ENCODE results near the gene AHCY. TPM values are rescaled to one million over a fixed set of nuclear protein-coding genes. Genes with fewer than 3 reads are reported as not detected.
"Not testable (repeated sequence)": the region's sequence is repeated elsewhere in the genome, so short reads cannot be mapped to it uniquely, and the experiment has no call there.

AHCY gene
- polyA plus RNA-seq, 3 donors = 70.6 to 104 (median 75.0) TPM

DNA sequence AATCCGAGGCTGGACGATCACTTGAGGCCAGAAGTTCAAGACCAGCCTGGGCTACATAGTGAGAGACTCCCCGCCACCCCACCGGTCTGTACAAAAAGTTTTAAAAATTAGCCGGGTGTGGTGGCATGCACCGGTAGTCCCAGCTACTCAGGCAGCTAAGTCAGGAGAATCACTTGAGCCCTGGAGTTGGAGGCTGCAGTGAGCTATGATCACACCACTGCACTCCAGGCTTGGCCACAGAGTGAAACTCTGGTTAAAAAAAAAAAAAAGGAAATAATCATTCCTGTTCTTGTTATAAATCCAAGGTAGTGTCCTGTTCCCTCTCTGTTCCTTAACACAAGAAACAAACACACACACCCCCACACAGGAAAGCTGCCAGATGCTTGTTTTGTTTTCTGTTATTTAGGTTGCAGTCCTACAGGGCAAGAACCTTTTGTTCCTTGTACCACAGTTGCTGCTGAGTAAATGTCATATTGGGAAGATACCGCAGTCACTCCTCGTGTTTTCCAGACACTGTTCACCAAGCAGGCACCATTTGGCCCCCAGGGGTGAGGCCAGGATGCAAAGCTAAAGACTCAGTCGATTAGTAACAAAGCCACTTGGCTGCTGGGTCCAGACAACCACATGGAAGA lies 33.0 kb downstream of the AHCY start:
- 80 to 87% (median 83%) methylated on average over 9 of the region's 9 CpGs for whole genome bisulfite sequencing, 3 donors

DNA sequence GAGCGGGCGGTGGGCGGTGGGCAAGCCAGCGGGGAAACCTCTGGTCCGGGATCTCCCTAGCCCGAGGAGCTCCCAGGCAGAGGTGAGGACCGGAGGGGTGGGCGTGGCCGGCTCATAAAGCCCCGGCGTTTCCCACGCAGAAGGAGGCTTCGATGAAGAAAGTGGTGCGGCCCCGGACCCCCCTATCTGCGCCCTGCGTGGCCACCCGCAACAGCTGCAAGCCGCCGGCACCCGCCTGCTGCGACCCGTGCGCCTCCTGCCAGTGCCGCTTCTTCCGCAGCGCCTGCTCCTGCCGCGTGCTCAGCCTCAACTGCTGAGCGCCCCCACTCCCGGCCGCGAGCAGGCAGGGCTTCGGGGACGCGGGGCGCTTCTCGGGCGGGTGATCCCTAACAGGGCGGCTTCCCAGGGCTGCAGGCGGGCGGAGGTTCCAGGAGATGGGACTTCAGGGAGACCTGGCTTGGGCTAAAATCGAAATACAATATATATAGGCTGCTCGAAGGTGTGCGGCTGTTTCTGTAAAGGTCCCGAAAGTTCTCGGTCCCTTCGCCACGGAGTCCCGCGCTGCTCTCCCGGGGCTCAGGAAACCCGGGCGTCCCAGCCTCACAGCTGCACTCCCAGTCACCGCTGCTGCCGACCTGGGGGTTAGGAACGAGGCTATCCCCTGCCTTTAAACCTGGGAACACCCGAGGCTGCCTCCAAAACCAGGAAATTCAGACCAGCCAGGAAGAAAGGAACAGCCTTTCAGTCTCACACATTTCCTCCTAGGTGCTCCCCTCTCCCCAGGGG lies 34.1 kb downstream of the AHCY start:
- H3K27ac ChIP-seq (ENCODE audit: low read depth, low read length) = no peak overlapping the region
- WGBS, 3 donors = 9 to 20% (median 9%) methylated on average over 52 to 58 of the region's 58 CpGs

More for the DNA sequence above, 33.0 kb downstream of the AHCY start:
- no peak overlapping the region for H3K27ac ChIP-seq (ENCODE audit: low read depth, low read length)

DNA sequence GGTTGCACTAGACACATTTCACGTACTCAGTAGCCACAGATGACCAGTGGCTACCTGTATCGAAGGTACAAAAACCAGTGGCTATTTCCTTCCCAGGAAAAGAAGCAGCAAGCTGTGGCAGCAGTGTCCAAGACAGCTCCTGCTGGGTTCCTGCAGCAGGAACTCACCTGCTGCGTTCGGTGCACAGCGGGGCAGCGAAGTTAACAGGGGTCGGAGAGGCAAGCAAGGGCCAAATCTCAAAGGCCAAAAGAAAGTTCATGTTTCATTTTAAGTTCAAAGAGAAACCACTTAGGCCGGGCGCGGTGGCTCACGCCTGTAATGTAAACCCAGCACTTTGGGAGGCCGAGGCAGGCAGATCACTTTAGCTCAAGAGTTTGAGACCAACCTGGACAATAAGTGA lies 35.0 kb downstream of the AHCY start:
- WGBS, 3 donors = 95 to 98% (median 98%) methylated on average over 12 of the region's 12 CpGs

DNA sequence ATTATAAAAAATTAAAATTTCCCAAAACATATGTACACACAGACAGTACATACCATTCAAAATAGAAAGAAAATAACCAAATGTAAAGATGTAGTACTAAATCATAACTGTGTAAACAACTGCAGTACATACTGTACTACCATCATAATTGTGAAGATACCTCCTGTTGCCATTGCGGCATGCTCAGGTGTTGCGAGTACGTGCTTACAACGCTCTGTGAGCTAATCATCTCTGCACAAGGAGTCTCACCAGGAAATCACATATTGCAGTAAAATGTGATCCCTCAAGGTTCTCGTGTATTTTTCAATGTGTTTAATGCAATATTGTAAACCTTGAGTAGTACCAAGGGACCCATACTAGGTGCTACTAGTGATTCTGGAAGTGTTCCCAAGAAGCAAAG lies 39.0 kb downstream of the AHCY start:
- WGBS, 3 donors = 76 to 95% (median 77%) methylated on average over 5 of the region's 5 CpGs

More for the DNA sequence above, 35.0 kb downstream of the AHCY start:
- no peak overlapping the region for H3K27ac ChIP-seq (ENCODE audit: low read depth, low read length)

DNA sequence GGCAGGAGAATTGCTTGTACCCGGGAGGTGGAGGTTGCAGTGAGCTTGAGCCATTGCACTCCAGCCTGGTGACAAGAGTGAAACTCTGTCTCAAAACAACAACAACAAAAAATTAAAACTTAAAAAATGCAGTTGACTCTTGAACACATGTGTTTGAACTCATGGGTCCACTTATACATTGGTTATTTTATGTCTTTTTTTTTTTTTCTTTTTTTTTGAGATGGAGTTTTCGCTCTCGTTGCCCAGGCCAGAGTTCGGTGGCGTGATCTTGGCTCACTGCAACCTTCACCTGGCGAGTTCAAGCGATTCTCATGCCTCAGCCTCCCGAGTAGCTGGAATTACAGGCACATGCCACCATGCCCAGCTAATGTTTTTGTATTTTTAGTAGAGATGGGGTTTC lies 39.7 kb downstream of the AHCY start:
- WGBS, 3 donors = 95 to 97% (median 95%) methylated on average over 8 of the region's 8 CpGs
- not testable (repeated sequence) for H3K27ac ChIP-seq (ENCODE audit: low read depth, low read length)

More for the DNA sequence above, 39.0 kb downstream of the AHCY start:
- H3K27ac ChIP-seq (ENCODE audit: low read depth, low read length) = no peak overlapping the region

DNA sequence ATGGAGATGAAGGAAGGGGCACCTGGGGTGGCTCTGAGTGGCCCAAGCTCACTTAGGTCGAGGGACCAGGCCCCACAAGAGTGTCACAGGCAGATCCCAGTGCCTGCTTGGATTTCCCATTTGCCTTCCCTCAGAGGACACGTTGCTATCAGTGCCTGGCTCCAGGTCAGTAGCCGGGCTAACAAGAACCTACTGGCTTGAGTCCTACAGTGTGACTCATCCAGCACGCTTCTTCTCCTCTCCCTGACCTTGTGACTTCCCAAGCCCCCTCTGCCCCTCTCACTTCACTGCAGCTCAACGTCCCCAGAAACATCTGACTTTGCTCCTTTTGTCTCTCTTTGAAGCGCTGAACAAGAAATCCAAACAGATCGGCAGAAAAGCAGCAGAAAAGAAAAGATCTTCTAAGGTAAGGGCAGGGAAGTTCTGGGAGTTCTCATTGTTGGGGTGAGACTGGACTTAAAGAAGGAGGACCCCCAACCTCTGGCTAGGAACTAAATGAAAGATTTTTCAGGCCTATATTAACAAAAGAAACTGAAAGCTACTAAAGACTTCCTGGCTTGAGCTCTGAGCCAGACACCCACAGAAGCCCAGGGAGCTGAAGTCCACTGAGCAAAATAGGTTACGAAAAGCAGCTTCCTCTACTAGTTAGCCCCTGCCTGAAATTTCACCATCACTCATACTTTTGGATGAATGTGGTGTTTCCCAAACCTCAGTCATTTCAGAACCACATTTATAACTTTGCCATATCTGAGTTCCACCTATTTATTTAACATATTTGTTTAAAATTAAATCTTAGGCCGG lies 40.5 kb downstream of the AHCY start:
- no peak overlapping the region for H3K27ac ChIP-seq (ENCODE audit: low read depth, low read length)
- 55 to 78% (median 58%) methylated on average over 8 to 9 of the region's 9 CpGs for WGBS, 3 donors

DNA sequence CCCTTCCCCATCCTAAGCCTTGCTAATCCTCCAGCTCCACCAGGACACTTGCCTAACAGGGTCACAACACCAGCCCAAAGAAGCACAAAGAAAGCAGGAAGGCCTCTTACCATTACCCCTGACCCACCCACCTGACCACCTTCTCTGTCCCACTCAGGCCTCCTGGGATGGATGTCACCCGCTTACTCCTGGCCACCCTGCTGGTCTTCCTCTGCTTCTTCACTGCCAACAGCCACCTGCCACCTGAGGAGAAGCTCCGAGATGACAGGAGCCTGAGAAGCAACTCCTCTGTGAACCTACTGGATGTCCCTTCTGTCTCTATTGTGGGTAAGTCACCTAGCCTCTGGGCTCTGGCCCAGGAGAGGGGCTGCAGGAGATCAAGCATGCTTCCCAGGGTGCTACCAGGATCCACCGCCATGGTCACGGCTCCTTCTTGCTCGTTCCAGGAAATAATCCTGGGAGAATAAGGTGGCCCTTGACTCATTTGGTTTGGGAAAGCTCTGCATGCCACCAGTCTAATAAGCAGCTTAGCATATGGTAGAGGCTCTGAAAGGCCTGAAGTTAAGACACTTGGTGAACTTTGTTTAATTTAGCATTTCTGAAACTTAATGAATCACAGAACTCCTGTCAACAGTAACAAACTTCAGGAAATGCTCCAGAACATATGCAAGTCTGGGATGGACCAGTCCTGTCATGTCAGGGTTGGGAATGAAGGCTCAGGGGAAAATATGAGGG lies 42.8 kb downstream of the AHCY start:
- H3K27ac ChIP-seq (ENCODE audit: low read depth, low read length) = no peak overlapping the region
- 91 to 96% (median 94%) methylated on average over 5 of the region's 5 CpGs for WGBS, 3 donors

DNA sequence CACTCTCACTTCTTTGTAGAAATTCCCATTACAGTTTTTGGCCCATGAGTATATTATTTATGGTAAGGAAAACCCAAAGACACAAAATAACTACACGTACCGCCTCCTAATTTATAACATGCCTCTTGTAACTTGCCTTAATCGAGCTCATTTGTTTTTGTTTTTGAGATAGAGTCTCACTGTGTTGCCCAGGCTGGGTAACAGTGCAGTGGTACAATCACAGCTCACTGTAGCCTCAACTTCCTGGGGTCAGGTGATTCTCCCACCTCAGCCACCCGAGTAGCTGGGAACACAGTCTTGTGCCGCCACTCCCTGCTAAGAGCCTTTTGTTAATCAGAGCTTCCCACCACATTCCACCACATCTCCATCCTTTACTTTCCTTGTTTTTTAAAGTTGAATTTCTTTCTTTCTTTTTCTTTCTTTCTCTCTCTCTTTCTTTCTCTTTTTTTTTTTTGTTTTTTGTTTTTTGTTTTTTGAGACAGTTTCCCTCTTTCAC lies 46.5 kb downstream of the AHCY start:
- 79 to 90% (median 88%) methylated on average over 5 of the region's 5 CpGs for WGBS, 3 donors

DNA sequence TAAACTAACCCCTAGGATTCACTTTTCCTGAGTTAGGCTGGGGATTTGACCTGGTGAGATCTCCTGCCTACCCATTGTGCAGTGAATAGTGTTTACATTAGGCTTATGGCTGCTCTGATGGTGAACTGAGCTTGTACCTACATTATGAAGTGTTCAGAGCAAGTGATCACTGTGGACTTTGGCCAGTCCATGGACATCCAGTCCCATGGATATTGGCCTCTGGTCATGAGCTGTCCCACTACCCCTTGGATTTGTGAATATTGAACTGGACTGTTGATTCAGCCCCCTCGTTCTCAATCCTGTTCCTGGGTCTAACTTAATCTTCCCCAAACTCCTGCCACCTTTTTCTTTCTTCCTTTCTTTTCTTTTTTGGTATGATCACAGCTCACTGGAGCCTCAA lies 48.2 kb downstream of the AHCY start:
- no peak overlapping the region for H3K27ac ChIP-seq (ENCODE audit: low read depth, low read length)
- WGBS, 3 donors = 70 to 79% (median 73%) methylated on average over 1 of the region's 1 CpG

More for the DNA sequence above, 46.5 kb downstream of the AHCY start:
- H3K27ac ChIP-seq (ENCODE audit: low read depth, low read length) = no peak overlapping the region

DNA sequence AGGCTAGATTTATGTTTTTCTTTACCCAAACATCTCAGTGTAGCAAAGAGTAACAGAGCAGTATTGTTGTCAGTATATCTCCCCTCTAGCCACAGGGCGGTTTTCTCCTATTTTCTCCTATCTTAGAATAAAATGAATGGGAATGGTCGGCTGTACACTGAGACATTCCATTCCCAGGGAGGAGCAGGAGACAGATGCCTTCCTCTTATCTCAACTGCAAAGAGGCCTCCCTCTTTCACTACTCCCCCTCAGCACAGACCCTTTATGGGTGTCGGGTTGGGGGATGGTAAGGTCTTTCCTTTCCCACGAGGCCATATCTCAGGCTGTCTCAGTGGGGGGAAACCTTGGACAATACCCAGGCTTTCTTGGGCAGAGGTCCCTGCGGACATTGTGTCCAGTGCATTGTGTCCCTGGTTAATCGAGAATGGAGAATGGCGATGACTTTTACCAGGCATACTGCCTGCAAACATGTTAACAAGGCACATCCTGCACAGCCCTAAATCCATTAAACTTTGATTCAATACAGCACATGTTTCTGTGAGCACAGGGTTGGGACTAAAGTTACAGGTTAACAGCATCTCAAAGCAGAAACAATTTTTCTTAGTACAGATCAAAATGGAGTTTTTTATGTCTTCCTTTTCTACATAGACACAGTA lies 50.6 kb downstream of the AHCY start:
- WGBS, 3 donors = 56 to 66% (median 61%) methylated on average over 7 of the region's 7 CpGs
- H3K27ac ChIP-seq (ENCODE audit: low read depth, low read length) = not testable (repeated sequence)

DNA sequence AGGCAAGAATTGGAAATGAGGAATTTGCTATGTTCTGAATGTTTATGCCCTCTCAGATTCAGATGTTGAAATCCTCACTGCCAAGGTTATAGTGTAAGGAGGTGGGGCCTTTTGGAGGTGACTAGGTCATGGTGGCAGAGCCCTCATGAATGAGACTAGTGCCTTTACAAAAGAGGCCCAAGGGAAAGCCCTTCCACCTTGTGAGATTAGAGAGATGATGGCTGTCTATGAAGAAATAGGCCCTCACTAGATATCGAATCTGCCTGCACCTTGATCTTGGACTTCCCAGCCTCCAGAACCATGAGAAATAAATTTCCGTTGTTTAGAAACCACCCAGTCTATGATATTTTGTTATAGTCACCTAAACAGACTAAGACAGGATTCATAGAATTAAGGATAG lies 51.5 kb downstream of the AHCY start:
- H3K27ac ChIP-seq (ENCODE audit: low read depth, low read length) = no peak overlapping the region
- WGBS, 3 donors = 90 to 100% (median 91%) methylated on average over 2 of the region's 2 CpGs

DNA sequence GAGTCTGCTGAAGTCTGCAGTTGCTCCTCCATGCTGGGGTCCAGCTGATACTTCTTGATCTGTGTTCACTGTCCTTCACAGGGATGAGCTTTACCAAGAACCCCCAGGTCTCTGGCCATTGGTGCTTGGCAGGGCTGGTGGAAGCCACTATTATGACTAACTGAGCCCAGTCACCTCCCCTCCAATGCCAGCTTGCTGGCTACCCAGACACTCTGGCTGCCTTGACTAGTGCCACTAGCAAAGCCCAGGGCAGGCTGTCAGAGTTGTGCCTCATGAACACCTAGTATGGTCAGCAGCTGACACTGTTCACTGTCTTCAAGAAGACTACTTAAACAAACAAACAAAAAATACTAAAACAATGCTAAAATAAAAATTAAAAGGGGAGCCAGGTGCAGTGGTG lies 53.1 kb downstream of the AHCY start:
- no peak overlapping the region for H3K27ac ChIP-seq (ENCODE audit: low read depth, low read length)

DNA sequence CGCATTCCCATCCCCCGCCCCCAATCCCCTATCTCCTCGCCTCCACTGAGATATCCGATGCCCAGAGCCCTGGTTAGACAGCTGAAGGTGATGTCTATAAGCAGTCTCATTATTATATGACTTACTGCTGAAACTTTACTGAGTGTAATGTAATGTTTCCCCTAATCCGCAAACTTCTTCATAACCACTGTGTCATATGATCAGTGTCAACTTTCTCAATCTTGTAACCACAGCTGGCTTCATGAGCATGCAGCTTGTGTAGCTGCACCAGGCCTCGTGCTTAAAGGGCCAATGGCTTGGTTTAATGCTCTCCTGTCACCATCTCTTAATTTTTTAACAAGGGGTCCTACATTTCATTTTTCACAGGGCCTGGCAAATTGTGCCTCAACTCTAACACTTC lies 53.9 kb downstream of the AHCY start:
- WGBS, 3 donors = 60 to 81% (median 80%) methylated on average over 6 of the region's 6 CpGs
- H3K27ac ChIP-seq (ENCODE audit: low read depth, low read length) = no peak overlapping the region

DNA sequence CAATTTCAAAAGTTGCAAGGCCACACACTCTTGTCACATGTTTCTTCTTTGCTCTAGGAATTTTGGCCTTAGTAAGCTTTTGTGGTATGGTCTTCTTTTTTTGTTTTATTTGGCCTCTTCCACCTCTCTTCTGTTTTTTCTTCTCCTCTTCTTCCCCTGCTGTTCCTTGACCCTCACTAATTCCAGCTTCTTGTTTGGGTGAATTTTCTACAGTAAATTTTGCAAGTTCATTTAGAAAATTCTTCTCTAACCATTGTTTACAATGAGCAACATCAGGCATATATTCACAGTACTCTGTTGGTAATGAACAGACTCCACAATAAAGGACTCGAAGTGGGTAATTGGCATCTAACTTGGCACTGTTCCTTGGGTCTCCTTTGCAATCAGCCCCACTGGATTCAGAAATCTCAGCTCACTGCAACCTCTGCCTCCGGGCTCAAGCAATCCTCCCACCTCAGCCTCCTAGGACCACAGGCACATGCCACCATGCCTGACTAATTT lies 57.0 kb downstream of the AHCY start:
- WGBS, 3 donors = 89 to 93% (median 92%) methylated on average over 2 of the region's 2 CpGs
- no peak overlapping the region for H3K27ac ChIP-seq (ENCODE audit: low read depth, low read length)

DNA sequence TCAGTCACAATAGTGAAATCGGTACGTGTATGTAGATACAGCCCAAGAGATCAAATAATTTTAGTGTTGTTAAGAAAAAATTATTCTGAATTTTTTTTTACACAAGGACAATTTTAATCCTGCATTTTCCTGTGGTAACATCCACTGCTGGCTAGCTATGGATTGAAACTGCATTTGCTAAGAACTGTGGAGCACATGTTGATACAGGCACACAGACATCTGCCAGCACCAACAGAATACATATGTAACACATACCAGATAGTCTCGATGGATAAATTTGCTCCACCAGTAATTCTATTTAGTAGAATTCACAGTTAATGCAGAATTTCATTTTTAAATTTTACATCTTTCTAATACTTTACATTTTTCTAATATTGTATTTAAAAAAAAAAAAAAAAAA lies 59.8 kb downstream of the AHCY start:
- H3K27ac ChIP-seq (ENCODE audit: low read depth, low read length) = no peak overlapping the region
- 61 to 89% (median 87%) methylated on average over 3 of the region's 3 CpGs for WGBS, 3 donors

DNA sequence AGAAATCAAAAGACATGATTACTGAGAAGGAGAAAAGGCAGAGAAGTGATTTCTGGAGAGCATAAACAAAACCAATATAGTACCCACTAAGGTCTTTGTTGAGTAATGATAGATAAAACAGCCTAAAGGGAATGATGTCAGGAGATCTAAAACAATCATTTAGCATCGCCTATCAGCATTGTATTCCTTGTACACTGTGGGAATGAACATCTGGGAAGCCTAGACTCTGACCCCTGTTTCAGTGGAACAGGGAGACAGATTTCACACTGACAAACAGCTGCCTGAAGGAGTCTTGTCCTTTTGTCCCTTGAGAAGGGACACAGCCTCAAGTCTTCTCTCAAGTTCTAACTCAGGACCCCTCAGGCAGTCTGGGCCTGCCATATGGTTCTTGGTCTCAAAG lies 60.3 kb downstream of the AHCY start:
- H3K27ac ChIP-seq (ENCODE audit: low read depth, low read length) = no peak overlapping the region
- 53 to 93% (median 92%) methylated on average over 1 of the region's 1 CpG for WGBS, 3 donors

DNA sequence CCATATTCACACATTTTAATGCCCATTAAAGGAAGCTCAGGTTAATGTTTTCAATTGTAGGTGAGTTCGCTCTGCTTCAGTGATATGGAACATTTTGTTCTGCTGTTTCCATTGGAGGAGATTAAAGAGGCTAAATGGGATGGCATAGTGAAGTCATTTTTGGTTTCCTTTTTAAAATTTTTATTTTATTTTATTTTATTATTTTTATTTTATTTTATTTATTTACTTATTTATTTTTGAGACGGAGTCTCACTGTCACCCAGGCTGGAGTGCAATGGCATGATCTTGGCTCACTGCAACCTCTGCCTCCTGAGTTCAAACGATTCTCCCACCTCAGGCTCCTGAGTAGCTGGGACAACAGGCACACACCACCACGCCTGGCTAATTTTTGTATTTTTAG lies 61.1 kb downstream of the AHCY start:
- 86 to 95% (median 92%) methylated on average over 4 of the region's 4 CpGs for whole genome bisulfite sequencing, 3 donors

More for the DNA sequence above, 61.1 kb downstream of the AHCY start:
- not testable (repeated sequence) for H3K27ac ChIP-seq (ENCODE audit: low read depth, low read length)
